Left ventricle myocardium inferior (tissue), 1 donor: ENCODE results near the gene MALRD1. TPM values are rescaled to one million over a fixed set of nuclear protein-coding genes. Genes with fewer than 3 reads are reported as not detected.

Experiments
- DNase-seq: peaks from one replicate; pipeline ENCODE4 v3.0.0-alpha.2; 2020
- H3K27ac ChIP-seq: fragments of 200-600 bp; replicated peaks from 2 replicates; pipeline ENCODE4 v1.8.0; 2021
- H3K27me3 ChIP-seq: fragments of 200-600 bp; 2 replicates; pipeline ENCODE4 v1.8.0; 2021; ENCODE audit warnings: low read depth
- H3K36me3 ChIP-seq: fragments of 200-600 bp; 2 replicates; pipeline ENCODE4 v1.8.0; 2021
- H3K4me1 ChIP-seq: fragments of 200-600 bp; 2 replicates; pipeline ENCODE4 v1.8.0; 2021
- H3K4me3 ChIP-seq: fragments of 200-600 bp; 2 replicates; pipeline ENCODE4 v1.8.0; 2021; ENCODE audit warnings: mild to moderate bottlenecking, moderate library complexity
- H3K9me3 ChIP-seq: fragments of 200-600 bp; replicated peaks from 2 replicates; pipeline ENCODE4 v1.8.0; 2021
- CTCF ChIP-seq: fragments of 200-600 bp; IDR thresholded peaks from 2 replicates; pipeline ENCODE4 v1.8.0; 2021; ENCODE audit warnings: antibody characterized with exemption, mild to moderate bottlenecking, borderline replicate concordance
- intact Hi-C: fragments of 100-400 bp; cut with micrococcal nuclease; formaldehyde crosslinking; loops from one replicate; pipeline ENCODE4 v1.11.0; 2022
- total RNA-seq: library from RNA; stranded (reverse); fragmentation: NEBNext Ultra II Directional; extraction: Animal tissue kit (Norgen Biotek cat#: 25700); gene quantifications from one replicate; pipeline ENCODE4 v1.2.1, GENCODE V29; 2021
- donor health status: DM: no; HTN: yes; CAD: no; lungs with severe emphysema.

The MALRD1 gene
- total RNA-seq, 1 donor from 2014 or later = 0.47 TPM

- no peak for DNase-seq
- Histone ChIP-seq H3K4me3 (no peak overlapping the region), H3K4me1 (no peaks in the 10 kb centered on the region), H3K27me3 (no peaks in the 10 kb centered on the region), H3K36me3 (no peaks in the 10 kb centered on the region), H3K27ac (no peak overlapping the region), H3K9me3 (no peaks in the 10 kb centered on the region)
- TF ChIP-seq CTCF = no peak
- intact Hi-C loops = no loop called here
Measured at GRCh38 chr10:19252531-19252930, 203.9 kb downstream of the MALRD1 start.

GRCh38 chr10:19256331-19256730, 207.7 kb downstream of the MALRD1 start:
- Histone ChIP-seq H3K9me3 (no peaks in the 10 kb centered on the region), H3K4me3 (no peak overlapping the region), H3K27me3 (no peaks in the 10 kb centered on the region), H3K4me1 (no peaks in the 10 kb centered on the region), H3K27ac (no peak overlapping the region), H3K36me3 (no peaks in the 10 kb centered on the region)
- DNase-seq = no peak
- TF ChIP-seq CTCF = no peak
- intact Hi-C loops = no loop called here

- TF ChIP-seq CTCF = no peak
- no peak for DNase-seq
- Histone ChIP-seq H3K36me3 (no peaks in the 10 kb centered on the region), H3K9me3 (peaks cover 5% of the 10 kb centered on the region), H3K4me1 (no peaks in the 10 kb centered on the region), H3K27me3 (no peaks in the 10 kb centered on the region), H3K4me3 (no peak overlapping the region), H3K27ac (no peak overlapping the region)
- intact Hi-C loops = no loop called here
Measured at GRCh38 chr10:19263262-19263661, 214.7 kb downstream of the MALRD1 start.

GRCh38 chr10:19283285-19283684, 234.7 kb downstream of the MALRD1 start:
- no peak for TF ChIP-seq CTCF
- no peaks in the 10 kb centered on the region for H3K36me3 ChIP-seq
- no peaks in the 10 kb centered on the region for H3K9me3 ChIP-seq
- no peak for DNase-seq
- intact Hi-C loops = no loop called here
- no peak overlapping the region for H3K27ac ChIP-seq
- no peaks in the 10 kb centered on the region for H3K27me3 ChIP-seq
- no peaks in the 10 kb centered on the region for H3K4me1 ChIP-seq
- H3K4me3 ChIP-seq = no peak overlapping the region

- intact Hi-C loops = no loop called here
- Histone ChIP-seq H3K27ac (no peak overlapping the region), H3K27me3 (no peaks in the 10 kb centered on the region), H3K9me3 (no peaks in the 10 kb centered on the region), H3K4me1 (no peaks in the 10 kb centered on the region), H3K4me3 (no peak overlapping the region), H3K36me3 (no peaks in the 10 kb centered on the region)
- no peak for TF ChIP-seq CTCF
- DNase-seq = no peak
Measured at GRCh38 chr10:19283786-19284185, 235.2 kb downstream of the MALRD1 start.

- Histone ChIP-seq H3K27ac (no peak overlapping the region), H3K36me3 (no peaks in the 10 kb centered on the region), H3K4me3 (no peak overlapping the region), H3K9me3 (no peaks in the 10 kb centered on the region), H3K4me1 (no peaks in the 10 kb centered on the region), H3K27me3 (no peaks in the 10 kb centered on the region)
- no peak for TF ChIP-seq CTCF
- DNase-seq = no peak
- intact Hi-C loops = no loop called here
Measured at GRCh38 chr10:19290770-19291169, 242.2 kb downstream of the MALRD1 start.
